Superior temporal gyrus (tissue), 1 donor: ENCODE measurements around the gene TIAM1.

ENCODE experiments used
- DNase-seq: peaks from one replicate; pipeline ENCODE4 v3.0.0-alpha.2; 2016; ENCODE audit errors: extremely low spot score

TIAM1 gene

GRCh38 chr21:31087639-31088473, 256.2 kb downstream of the TIAM1 start:
- DNase-seq, result no peak

GRCh38 chr21:31084689-31085088, 259.4 kb downstream of the TIAM1 start:
- DNase-seq, result no peak

GRCh38 chr21:31078796-31079195, 265.3 kb downstream of the TIAM1 start:
- no peak for DNase-seq

- DNase-seq, result no peak
These were observed 265.8 kb downstream of the TIAM1 start for GRCh38 chr21:31078216-31078615.

- no peak for DNase-seq
These were observed 268.2 kb downstream of the TIAM1 start for GRCh38 chr21:31075848-31076247.

GRCh38 chr21:31072533-31072932, 271.5 kb downstream of the TIAM1 start:
- no peak for DNase-seq
